Spleen (tissue), 7 donors: ENCODE data around the gene GRAMD2A.

Source experiments
- POLR2A ChIP-seq, 3 donors: fragments of 450-650 bp; IDR thresholded peaks; one replicate each; pipeline ENCODE4 v1.5.1; 2017; ENCODE audit warnings: antibody characterized with exemption in 3 of 3, mild to moderate bottlenecking in 1 of 3
- POLR2AphosphoS5 ChIP-seq, 3 donors: sonication (generic); formaldehyde crosslinking; IDR thresholded peaks; one replicate each; pipeline ENCODE4 v1.5.1; 2017; ENCODE audit warnings: antibody characterized with exemption in 3 of 3
- TF ChIP-seq, protein P1 (sequence below), 11 experiments: fragments of 200-600 bp in 7 of 11; fragments of 450-650 bp in 4 of 11; sonication (generic) in 4 of 11; IDR thresholded peaks in 8 of 11; conservative IDR thresholded peaks in 3 of 11; 1 replicate in 7 of 11; 2 replicates in 4 of 11; pipeline versions ENCODE4 v1.4.0 to v1.8.0; 2016 to 2021; ENCODE audit warnings: antibody characterized with exemption in 11 of 11, inconsistent platforms in 4 of 11, mild to moderate bottlenecking in 1 of 11
- donor health status: DM: no; HTN: no; CAD: no; lungs with moderate emphysema.
- donor health status: DM: no; HTN: no; CAD: no.
- donor health status: DM: no; HTN: no; CAD: no.

DNA sequence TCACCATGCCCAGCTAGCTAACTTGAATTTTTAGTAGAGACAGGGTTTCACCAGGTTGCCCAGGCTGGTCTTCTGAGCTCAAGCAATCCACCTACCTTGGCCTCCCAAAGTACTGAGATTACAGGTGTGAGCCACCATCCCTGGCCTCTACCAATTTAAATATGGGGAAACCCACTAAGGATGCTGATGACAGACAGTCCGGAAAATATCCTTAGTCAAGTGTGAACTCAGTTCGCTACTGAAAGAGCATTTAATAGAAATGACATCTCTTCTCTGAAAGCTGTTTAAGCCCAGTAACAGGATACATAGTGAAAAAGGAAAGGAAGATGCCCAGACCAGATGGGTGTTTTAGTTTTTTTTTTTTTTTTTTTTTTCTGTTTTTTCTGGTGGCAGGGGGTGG is 7.7 kb upstream of the GRAMD2A start:
- TF ChIP-seq, protein P1, sequence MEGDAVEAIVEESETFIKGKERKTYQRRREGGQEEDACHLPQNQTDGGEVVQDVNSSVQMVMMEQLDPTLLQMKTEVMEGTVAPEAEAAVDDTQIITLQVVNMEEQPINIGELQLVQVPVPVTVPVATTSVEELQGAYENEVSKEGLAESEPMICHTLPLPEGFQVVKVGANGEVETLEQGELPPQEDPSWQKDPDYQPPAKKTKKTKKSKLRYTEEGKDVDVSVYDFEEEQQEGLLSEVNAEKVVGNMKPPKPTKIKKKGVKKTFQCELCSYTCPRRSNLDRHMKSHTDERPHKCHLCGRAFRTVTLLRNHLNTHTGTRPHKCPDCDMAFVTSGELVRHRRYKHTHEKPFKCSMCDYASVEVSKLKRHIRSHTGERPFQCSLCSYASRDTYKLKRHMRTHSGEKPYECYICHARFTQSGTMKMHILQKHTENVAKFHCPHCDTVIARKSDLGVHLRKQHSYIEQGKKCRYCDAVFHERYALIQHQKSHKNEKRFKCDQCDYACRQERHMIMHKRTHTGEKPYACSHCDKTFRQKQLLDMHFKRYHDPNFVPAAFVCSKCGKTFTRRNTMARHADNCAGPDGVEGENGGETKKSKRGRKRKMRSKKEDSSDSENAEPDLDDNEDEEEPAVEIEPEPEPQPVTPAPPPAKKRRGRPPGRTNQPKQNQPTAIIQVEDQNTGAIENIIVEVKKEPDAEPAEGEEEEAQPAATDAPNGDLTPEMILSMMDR (IDR thresholded peaks at IDR 0.05 in 8 of 11, conservative IDR thresholded peaks at IDR 0.05 in 3 of 11): no peak
- TF ChIP-seq POLR2AphosphoS5 (IDR thresholded peaks at IDR 0.05) (no peak), POLR2A (IDR thresholded peaks at IDR 0.05) (no peak)
